ENCODE measurements around the gene DENND5B.

Gene DENND5B

DNA sequence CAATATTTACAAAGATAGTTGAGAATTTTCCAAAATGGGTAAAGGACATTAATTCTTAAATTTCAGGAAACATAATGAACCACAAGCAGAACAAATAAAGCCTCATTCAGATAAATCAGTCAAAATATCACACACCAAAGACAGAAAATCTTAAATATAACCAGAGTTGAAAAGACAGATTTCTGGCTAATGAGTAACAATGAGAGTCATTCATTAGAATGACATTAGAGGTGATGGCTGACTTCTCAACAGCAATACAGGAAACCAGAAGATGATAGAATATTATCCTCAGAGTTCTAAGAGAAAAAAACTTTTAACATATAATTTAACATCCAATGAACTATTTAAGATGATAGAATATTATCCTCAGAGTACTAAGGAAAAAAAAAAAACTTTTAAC is 124.2 kb downstream of the DENND5B start:
- no peak for DNase-seq
- H3K4me3 ChIP-seq (ENCODE audit: insufficient read depth, low read depth, low read length, poor library complexity, severe bottlenecking), result no peak overlapping the region
- no peak overlapping the region for H3K27ac ChIP-seq (ENCODE audit: insufficient read depth, low read length, poor library complexity, severe bottlenecking)
- no peaks in the 10 kb centered on the region for H3K9me3 ChIP-seq (ENCODE audit: control insufficient read depth, low read length)
- no peaks in the 10 kb centered on the region for H3K27me3 ChIP-seq (replicated peaks; ENCODE audit: control insufficient read depth, insufficient read depth, low read length, poor library complexity, severe bottlenecking)
- H3K4me1 ChIP-seq (ENCODE audit: control insufficient read depth, insufficient read depth, low read length, poor library complexity, severe bottlenecking), result no peaks in the 10 kb centered on the region
- no peaks in the 10 kb centered on the region for H3K36me3 ChIP-seq (ENCODE audit: control insufficient read depth, insufficient read depth, low read length)

GRCh38 chr12:31465002-31465401 is 125.9 kb downstream of the DENND5B start:
- no peaks in the 10 kb centered on the region for H3K27me3 ChIP-seq (replicated peaks; ENCODE audit: control insufficient read depth, insufficient read depth, low read length, poor library complexity, severe bottlenecking)
- DNase-seq, result no peak
- H3K36me3 ChIP-seq (ENCODE audit: control insufficient read depth, insufficient read depth, low read length), result no peaks in the 10 kb centered on the region
- no peak overlapping the region for H3K27ac ChIP-seq (ENCODE audit: insufficient read depth, low read length, poor library complexity, severe bottlenecking)
- no peaks in the 10 kb centered on the region for H3K4me1 ChIP-seq (ENCODE audit: control insufficient read depth, insufficient read depth, low read length, poor library complexity, severe bottlenecking)
- H3K4me3 ChIP-seq (ENCODE audit: insufficient read depth, low read depth, low read length, poor library complexity, severe bottlenecking), result no peak overlapping the region
- H3K9me3 ChIP-seq (ENCODE audit: control insufficient read depth, low read length), result no peaks in the 10 kb centered on the region

GRCh38 chr12:31460024-31460423 is 130.9 kb downstream of the DENND5B start:
- H3K4me1 ChIP-seq (ENCODE audit: control insufficient read depth, insufficient read depth, low read length, poor library complexity, severe bottlenecking), result no peaks in the 10 kb centered on the region
- H3K27me3 ChIP-seq (replicated peaks; ENCODE audit: control insufficient read depth, insufficient read depth, low read length, poor library complexity, severe bottlenecking), result no peaks in the 10 kb centered on the region
- DNase-seq, result no peak
- no peaks in the 10 kb centered on the region for H3K36me3 ChIP-seq (ENCODE audit: control insufficient read depth, insufficient read depth, low read length)
- no peaks in the 10 kb centered on the region for H3K9me3 ChIP-seq (ENCODE audit: control insufficient read depth, low read length)
- H3K27ac ChIP-seq (ENCODE audit: insufficient read depth, low read length, poor library complexity, severe bottlenecking), result no peak overlapping the region
- no peak overlapping the region for H3K4me3 ChIP-seq (ENCODE audit: insufficient read depth, low read depth, low read length, poor library complexity, severe bottlenecking)

DNA sequence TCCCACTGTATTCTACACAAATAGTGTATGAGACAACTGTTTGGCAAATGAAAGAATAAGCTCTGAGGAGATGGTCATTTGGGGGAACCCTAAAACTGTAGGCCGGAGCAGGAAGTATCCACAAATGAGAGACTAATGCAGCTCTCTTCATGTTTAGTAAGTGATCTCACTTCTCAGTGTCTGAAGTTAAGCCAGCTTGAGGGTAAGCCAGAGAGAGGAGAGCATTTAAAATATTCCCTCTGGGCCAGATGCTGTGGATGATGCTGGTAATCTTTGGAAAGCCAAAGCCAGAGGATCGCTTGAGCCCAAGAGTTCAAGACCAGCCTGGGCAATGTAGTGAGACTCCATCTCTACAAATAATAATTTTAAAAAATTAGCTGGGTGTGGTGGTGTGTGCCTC is 134.4 kb downstream of the DENND5B start:
- no peaks in the 10 kb centered on the region for H3K27me3 ChIP-seq (replicated peaks; ENCODE audit: control insufficient read depth, insufficient read depth, low read length, poor library complexity, severe bottlenecking)
- H3K4me1 ChIP-seq (ENCODE audit: control insufficient read depth, insufficient read depth, low read length, poor library complexity, severe bottlenecking), result no peaks in the 10 kb centered on the region
- H3K4me3 ChIP-seq (ENCODE audit: insufficient read depth, low read depth, low read length, poor library complexity, severe bottlenecking), result no peak overlapping the region
- H3K36me3 ChIP-seq (ENCODE audit: control insufficient read depth, insufficient read depth, low read length), result no peaks in the 10 kb centered on the region
- no peak overlapping the region for H3K27ac ChIP-seq (ENCODE audit: insufficient read depth, low read length, poor library complexity, severe bottlenecking)
- no peaks in the 10 kb centered on the region for H3K9me3 ChIP-seq (ENCODE audit: control insufficient read depth, low read length)
- DNase-seq, result no peak

- Histone ChIP-seq H3K4me1 (ENCODE audit: control insufficient read depth, insufficient read depth, low read length, poor library complexity, severe bottlenecking) (no peaks in the 10 kb centered on the region), H3K27ac (ENCODE audit: insufficient read depth, low read length, poor library complexity, severe bottlenecking) (no peak overlapping the region), H3K9me3 (ENCODE audit: control insufficient read depth, low read length) (no peaks in the 10 kb centered on the region), H3K4me3 (ENCODE audit: insufficient read depth, low read depth, low read length, poor library complexity, severe bottlenecking) (no peak overlapping the region), H3K36me3 (ENCODE audit: control insufficient read depth, insufficient read depth, low read length) (no peaks in the 10 kb centered on the region), H3K27me3 (replicated peaks; ENCODE audit: control insufficient read depth, insufficient read depth, low read length, poor library complexity, severe bottlenecking) (no peaks in the 10 kb centered on the region)
- DNase-seq, result no peak
These were observed 146.2 kb downstream of the DENND5B start for GRCh38 chr12:31444736-31445135.

GRCh38 chr12:31440586-31440985 is 150.3 kb downstream of the DENND5B start:
- Histone ChIP-seq H3K27me3 (replicated peaks; ENCODE audit: control insufficient read depth, insufficient read depth, low read length, poor library complexity, severe bottlenecking) (no peaks in the 10 kb centered on the region), H3K36me3 (ENCODE audit: control insufficient read depth, insufficient read depth, low read length) (no peaks in the 10 kb centered on the region), H3K4me1 (ENCODE audit: control insufficient read depth, insufficient read depth, low read length, poor library complexity, severe bottlenecking) (no peaks in the 10 kb centered on the region), H3K4me3 (ENCODE audit: insufficient read depth, low read depth, low read length, poor library complexity, severe bottlenecking) (no peak overlapping the region), H3K9me3 (ENCODE audit: control insufficient read depth, low read length) (no peaks in the 10 kb centered on the region), H3K27ac (ENCODE audit: insufficient read depth, low read length, poor library complexity, severe bottlenecking) (no peak overlapping the region)
- no peak for DNase-seq

DNA sequence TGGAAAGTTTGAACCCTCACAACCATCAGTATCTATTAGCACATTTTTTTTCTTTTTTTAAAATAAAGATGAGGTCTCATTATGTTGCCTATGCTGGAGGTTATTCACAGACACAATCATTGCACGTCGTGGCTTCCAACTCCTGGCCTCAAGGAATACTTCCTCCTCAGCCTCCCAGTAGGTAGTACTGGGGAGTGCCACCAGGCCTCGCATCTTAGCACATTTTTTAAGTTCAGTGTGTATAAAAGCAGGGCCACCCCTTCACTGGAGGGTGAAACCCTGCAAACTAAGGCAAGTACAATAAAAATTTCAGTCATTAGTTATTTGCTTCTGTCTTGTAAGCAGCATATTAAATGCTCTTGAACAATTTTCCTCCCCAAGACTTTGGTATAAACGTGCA is 150.8 kb downstream of the DENND5B start:
- H3K4me1 ChIP-seq (ENCODE audit: control insufficient read depth, insufficient read depth, low read length, poor library complexity, severe bottlenecking), result no peaks in the 10 kb centered on the region
- no peaks in the 10 kb centered on the region for H3K36me3 ChIP-seq (ENCODE audit: control insufficient read depth, insufficient read depth, low read length)
- H3K9me3 ChIP-seq (ENCODE audit: control insufficient read depth, low read length), result no peaks in the 10 kb centered on the region
- H3K27me3 ChIP-seq (replicated peaks; ENCODE audit: control insufficient read depth, insufficient read depth, low read length, poor library complexity, severe bottlenecking), result no peaks in the 10 kb centered on the region
- H3K27ac ChIP-seq (ENCODE audit: insufficient read depth, low read length, poor library complexity, severe bottlenecking), result no peak overlapping the region
- H3K4me3 ChIP-seq (ENCODE audit: insufficient read depth, low read depth, low read length, poor library complexity, severe bottlenecking), result no peak overlapping the region
- DNase-seq, result no peak

DNA sequence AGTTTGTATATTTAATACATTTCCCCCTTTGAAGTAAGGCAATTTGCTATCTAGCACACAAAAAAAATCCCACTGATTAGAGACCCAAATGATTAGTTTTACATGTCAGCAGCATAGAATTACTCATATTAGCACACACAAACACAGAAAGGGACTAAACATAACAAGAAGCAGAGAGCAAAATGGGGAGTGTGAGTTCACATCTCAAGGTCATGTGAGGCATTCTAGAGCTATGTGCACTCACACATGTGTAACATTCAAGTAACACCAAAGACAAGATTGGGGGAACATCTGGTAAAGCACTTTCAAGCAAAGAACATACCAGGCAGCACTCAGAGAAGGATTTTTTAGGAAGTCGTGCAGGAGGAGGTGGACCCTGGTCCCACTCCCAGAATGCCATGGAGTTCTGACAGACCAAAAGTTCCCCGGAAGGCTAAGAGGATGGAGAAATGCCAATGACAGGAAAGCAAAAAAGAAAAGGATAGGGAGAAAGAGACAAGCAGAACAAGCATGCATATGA is 159.2 kb downstream of the DENND5B start:
- Histone ChIP-seq H3K27me3 (replicated peaks; ENCODE audit: control insufficient read depth, insufficient read depth, low read length, poor library complexity, severe bottlenecking) (no peaks in the 10 kb centered on the region), H3K36me3 (ENCODE audit: control insufficient read depth, insufficient read depth, low read length) (no peaks in the 10 kb centered on the region), H3K4me1 (ENCODE audit: control insufficient read depth, insufficient read depth, low read length, poor library complexity, severe bottlenecking) (no peaks in the 10 kb centered on the region), H3K27ac (ENCODE audit: insufficient read depth, low read length, poor library complexity, severe bottlenecking) (no peak overlapping the region), H3K4me3 (ENCODE audit: insufficient read depth, low read depth, low read length, poor library complexity, severe bottlenecking) (no peak overlapping the region), H3K9me3 (ENCODE audit: control insufficient read depth, low read length) (no peaks in the 10 kb centered on the region)
- no peak for DNase-seq

- no peaks in the 10 kb centered on the region for H3K36me3 ChIP-seq (ENCODE audit: control insufficient read depth, insufficient read depth, low read length)
- no peaks in the 10 kb centered on the region for H3K9me3 ChIP-seq (ENCODE audit: control insufficient read depth, low read length)
- no peak for DNase-seq
These were observed 167.5 kb downstream of the DENND5B start for GRCh38 chr12:31423405-31423804.

GRCh38 chr12:31412292-31412801 is 178.6 kb downstream of the DENND5B start:
- Histone ChIP-seq H3K27ac (ENCODE audit: insufficient read depth, low read length, poor library complexity, severe bottlenecking) (no peak overlapping the region), H3K4me1 (ENCODE audit: control insufficient read depth, insufficient read depth, low read length, poor library complexity, severe bottlenecking) (no peaks in the 10 kb centered on the region), H3K4me3 (ENCODE audit: insufficient read depth, low read depth, low read length, poor library complexity, severe bottlenecking) (no peak overlapping the region), H3K9me3 (ENCODE audit: control insufficient read depth, low read length) (no peaks in the 10 kb centered on the region), H3K27me3 (replicated peaks; ENCODE audit: control insufficient read depth, insufficient read depth, low read length, poor library complexity, severe bottlenecking) (no peaks in the 10 kb centered on the region), H3K36me3 (ENCODE audit: control insufficient read depth, insufficient read depth, low read length) (no peaks in the 10 kb centered on the region)
- DNase-seq, result no peak

More at GRCh38 chr12:31423405-31423804, 167.5 kb downstream of the DENND5B start:
- no peak overlapping the region for H3K27ac ChIP-seq (ENCODE audit: insufficient read depth, low read length, poor library complexity, severe bottlenecking)
- H3K4me1 ChIP-seq (ENCODE audit: control insufficient read depth, insufficient read depth, low read length, poor library complexity, severe bottlenecking), result no peaks in the 10 kb centered on the region
- no peaks in the 10 kb centered on the region for H3K27me3 ChIP-seq (replicated peaks; ENCODE audit: control insufficient read depth, insufficient read depth, low read length, poor library complexity, severe bottlenecking)
- H3K4me3 ChIP-seq (ENCODE audit: insufficient read depth, low read depth, low read length, poor library complexity, severe bottlenecking), result no peak overlapping the region
